Measurements from ENCODE around the gene DDX20. TPM values are rescaled to one million over a fixed set of nuclear protein-coding genes. Genes with fewer than 3 reads are reported as not detected.

The DDX20 gene
- total RNA-seq, 1 experiment from 2014 or later: 22.4 TPM

DNA sequence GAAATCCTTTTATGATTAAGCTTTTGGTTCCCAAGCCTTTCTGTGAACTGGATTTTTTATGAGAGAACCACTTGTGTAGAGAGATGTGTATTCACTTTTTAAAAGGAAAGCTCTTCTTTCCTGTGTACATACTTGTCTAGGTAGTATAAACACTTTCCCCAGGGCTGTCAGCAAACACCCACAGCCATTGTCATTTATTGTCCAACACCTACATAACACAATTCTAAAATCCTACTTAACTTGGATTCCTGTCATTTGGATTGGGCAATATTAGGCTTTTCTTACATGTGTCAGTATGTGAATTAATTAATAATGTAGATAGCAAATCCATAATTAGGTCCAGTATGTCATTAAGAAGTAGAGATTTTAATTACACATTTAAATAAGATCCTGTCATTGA is 12.3 kb downstream of the DDX20 start:
- Histone ChIP-seq H3K27me3 (no peaks in the 10 kb centered on the region), H3K4me3 (no peak overlapping the region), H3K36me3 (peaks cover 64% of the 10 kb centered on the region), H3K9me3 (no peaks in the 10 kb centered on the region)
- DNase-seq: no peak

- Histone ChIP-seq H3K27me3 (no peaks in the 10 kb centered on the region), H3K4me3 (no peak overlapping the region), H3K9me3 (no peaks in the 10 kb centered on the region), H3K36me3 (peaks cover 60% of the 10 kb centered on the region)
- DNase-seq: no peak
Observed at GRCh38 chr1:111768625-111769024, 12.9 kb downstream of the DDX20 start.

DNA sequence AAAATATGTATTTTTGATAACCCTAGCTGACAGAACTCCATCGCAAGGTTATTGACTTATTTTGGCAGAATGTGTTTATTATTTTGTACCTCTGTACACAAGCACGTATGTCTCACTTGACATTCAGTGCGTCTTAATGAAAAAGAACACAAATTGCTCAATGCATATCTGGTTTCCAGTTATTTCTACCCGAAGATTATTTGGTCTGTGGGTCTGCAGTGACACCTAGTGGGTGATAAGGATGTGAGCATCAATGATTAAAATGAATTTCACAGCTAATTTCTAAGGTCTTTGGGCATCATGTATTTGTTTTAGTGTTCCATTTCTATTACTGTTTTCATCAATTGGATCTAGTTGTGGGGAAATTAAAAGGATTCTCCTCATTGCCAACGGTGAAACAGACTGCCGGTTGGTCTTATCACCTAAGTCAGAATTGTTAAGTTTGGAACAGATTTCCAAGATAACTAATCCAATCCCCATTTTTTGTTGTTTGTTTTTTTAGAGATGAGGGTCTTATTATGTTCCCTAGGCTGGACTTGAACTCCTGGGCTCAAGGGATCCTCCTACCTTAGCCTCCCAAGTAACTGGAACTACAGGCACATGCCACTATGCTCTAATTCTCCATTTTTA is 13.9 kb downstream of the DDX20 start:
- Histone ChIP-seq H3K36me3 (peaks cover 49% of the 10 kb centered on the region), H3K9me3 (no peaks in the 10 kb centered on the region), H3K27me3 (no peaks in the 10 kb centered on the region), H3K4me3 (no peak overlapping the region)
- DNase-seq: peak; percentile 13

DNA sequence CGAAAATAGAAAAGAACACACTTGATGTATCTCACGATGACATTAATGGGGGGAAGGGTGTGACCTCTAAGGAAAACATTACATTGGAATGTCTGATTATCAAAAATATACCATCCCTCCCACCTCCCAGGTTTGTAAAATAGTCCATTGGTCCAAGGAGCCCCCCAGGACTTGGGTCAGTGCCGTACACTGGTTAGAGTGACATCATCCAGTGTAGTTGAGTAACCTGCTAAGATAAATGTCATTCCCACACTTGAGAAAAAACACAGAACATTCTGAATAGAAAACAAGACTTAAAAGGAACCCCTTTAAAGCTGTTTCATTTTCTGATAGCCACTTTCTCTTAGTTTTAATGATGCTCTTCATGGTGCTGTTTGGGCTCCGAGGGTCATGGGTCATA is 15.2 kb downstream of the DDX20 start:
- no peak for DNase-seq
- H3K36me3 ChIP-seq: peaks cover 37% of the 10 kb centered on the region
- no peaks in the 10 kb centered on the region for H3K27me3 ChIP-seq
- no peaks in the 10 kb centered on the region for H3K9me3 ChIP-seq
- H3K4me3 ChIP-seq: no peak overlapping the region

DNA sequence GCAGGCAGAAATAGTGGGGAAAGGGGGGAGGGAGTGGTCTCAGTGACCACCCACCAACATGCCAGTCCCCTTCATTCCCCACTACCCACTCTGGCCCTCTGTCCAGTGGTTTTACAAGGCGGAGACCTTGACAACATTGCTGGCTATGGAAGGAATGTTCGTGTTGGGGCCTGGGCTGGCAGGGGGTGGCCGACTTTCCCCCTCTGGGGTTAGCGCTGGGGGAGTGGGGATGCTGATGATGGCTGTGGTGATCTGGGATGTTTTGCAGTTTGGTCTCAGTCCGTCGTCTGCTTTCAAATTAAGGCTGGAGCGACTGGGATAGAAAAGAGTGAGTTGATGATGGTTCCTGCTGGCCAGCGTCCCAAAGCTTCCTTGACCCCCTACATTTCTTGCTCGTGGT is 20.3 kb downstream of the DDX20 start:
- no peak overlapping the region for H3K4me3 ChIP-seq
- no peak for DNase-seq
- H3K27me3 ChIP-seq: no peaks in the 10 kb centered on the region
- no peaks in the 10 kb centered on the region for H3K36me3 ChIP-seq
- H3K9me3 ChIP-seq: no peaks in the 10 kb centered on the region

- H3K36me3 ChIP-seq: no peaks in the 10 kb centered on the region
- DNase-seq: no peak
- H3K27me3 ChIP-seq: no peaks in the 10 kb centered on the region
- H3K9me3 ChIP-seq: no peaks in the 10 kb centered on the region
- no peak overlapping the region for H3K4me3 ChIP-seq
Observed at GRCh38 chr1:111776391-111776790, 20.7 kb downstream of the DDX20 start.

GRCh38 chr1:111776861-111777260 is 21.2 kb downstream of the DDX20 start:
- no peaks in the 10 kb centered on the region for H3K27me3 ChIP-seq
- DNase-seq: no peak
- no peak overlapping the region for H3K4me3 ChIP-seq
- H3K9me3 ChIP-seq: no peaks in the 10 kb centered on the region
- no peaks in the 10 kb centered on the region for H3K36me3 ChIP-seq

DNA sequence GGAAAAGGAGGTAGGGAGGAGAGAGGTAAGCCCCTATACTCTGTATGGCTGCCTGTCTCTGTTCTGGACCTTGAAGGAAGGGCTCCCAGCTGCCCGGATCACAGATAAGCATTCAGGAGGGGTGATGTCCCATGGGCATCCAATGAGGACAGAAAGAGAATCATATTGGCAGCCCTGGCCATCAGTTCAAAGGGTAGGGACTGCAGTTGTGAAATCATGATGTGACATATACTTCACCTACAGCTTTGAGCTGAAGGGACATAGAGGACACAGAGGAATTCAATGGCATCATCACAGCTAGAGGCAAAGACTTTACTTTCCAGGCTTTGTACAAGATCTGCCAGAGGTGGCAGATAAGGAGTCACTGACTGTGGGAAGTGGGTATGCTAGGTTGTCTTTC is 21.6 kb downstream of the DDX20 start:
- no peaks in the 10 kb centered on the region for H3K36me3 ChIP-seq
- DNase-seq: no peak
- H3K4me3 ChIP-seq: no peak overlapping the region
- no peaks in the 10 kb centered on the region for H3K27me3 ChIP-seq
- no peaks in the 10 kb centered on the region for H3K9me3 ChIP-seq

GRCh38 chr1:111778066-111778465 is 22.4 kb downstream of the DDX20 start:
- DNase-seq: no peak
- no peaks in the 10 kb centered on the region for H3K9me3 ChIP-seq
- H3K36me3 ChIP-seq: no peaks in the 10 kb centered on the region
- no peaks in the 10 kb centered on the region for H3K27me3 ChIP-seq
- no peak overlapping the region for H3K4me3 ChIP-seq

DNA sequence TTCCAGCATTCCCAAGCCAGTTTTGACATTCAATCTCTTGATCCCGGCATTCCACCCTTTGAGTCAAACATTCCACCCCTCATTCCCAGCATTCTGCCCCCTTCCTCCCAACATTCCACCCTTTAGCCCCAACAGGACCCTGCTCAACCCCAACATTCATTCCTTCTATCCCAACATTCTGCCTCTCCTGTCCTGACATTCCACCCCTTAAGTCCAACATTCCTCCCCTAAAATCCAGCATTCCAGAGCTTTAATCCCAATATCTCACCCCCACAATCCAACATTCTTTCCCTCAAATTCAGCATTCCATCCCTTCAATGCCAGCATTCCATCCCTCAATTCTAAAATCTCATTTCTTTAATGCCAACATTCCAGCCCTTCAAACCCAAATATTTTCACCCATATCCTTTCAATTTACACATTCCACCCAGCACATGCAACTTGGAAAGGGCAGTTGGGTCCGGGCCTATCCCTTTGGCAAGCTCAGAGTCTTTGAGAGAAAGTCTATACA is 22.9 kb downstream of the DDX20 start:
- Histone ChIP-seq H3K27me3 (no peaks in the 10 kb centered on the region), H3K4me3 (no peak overlapping the region), H3K9me3 (no peaks in the 10 kb centered on the region), H3K36me3 (no peaks in the 10 kb centered on the region)
- peak; percentile 58 for DNase-seq

- H3K36me3 ChIP-seq: no peaks in the 10 kb centered on the region
- no peaks in the 10 kb centered on the region for H3K9me3 ChIP-seq
- H3K4me3 ChIP-seq: no peak overlapping the region
- no peaks in the 10 kb centered on the region for H3K27me3 ChIP-seq
- no peak for DNase-seq
Observed at GRCh38 chr1:111779546-111779945, 23.8 kb downstream of the DDX20 start.

- no peaks in the 10 kb centered on the region for H3K36me3 ChIP-seq
- no peak for DNase-seq
- H3K4me3 ChIP-seq: no peak overlapping the region
- H3K27me3 ChIP-seq: peaks cover 6% of the 10 kb centered on the region; the same call in 1 of the 2 replicates
- no peaks in the 10 kb centered on the region for H3K9me3 ChIP-seq
Observed at GRCh38 chr1:111784273-111784901, 28.7 kb downstream of the DDX20 start.

- Histone ChIP-seq H3K9me3 (no peaks in the 10 kb centered on the region), H3K27me3 (peaks cover 21% of the 10 kb centered on the region), H3K36me3 (no peaks in the 10 kb centered on the region), H3K4me3 (no peak overlapping the region)
- no peak for DNase-seq
Observed at GRCh38 chr1:111786669-111787207, 31.0 kb downstream of the DDX20 start.

GRCh38 chr1:111789142-111789541 is 33.4 kb downstream of the DDX20 start:
- H3K4me3 ChIP-seq: no peak overlapping the region
- no peaks in the 10 kb centered on the region for H3K9me3 ChIP-seq
- H3K36me3 ChIP-seq: no peaks in the 10 kb centered on the region
- DNase-seq: no peak
- peaks cover 28% of the 10 kb centered on the region for H3K27me3 ChIP-seq

DNA sequence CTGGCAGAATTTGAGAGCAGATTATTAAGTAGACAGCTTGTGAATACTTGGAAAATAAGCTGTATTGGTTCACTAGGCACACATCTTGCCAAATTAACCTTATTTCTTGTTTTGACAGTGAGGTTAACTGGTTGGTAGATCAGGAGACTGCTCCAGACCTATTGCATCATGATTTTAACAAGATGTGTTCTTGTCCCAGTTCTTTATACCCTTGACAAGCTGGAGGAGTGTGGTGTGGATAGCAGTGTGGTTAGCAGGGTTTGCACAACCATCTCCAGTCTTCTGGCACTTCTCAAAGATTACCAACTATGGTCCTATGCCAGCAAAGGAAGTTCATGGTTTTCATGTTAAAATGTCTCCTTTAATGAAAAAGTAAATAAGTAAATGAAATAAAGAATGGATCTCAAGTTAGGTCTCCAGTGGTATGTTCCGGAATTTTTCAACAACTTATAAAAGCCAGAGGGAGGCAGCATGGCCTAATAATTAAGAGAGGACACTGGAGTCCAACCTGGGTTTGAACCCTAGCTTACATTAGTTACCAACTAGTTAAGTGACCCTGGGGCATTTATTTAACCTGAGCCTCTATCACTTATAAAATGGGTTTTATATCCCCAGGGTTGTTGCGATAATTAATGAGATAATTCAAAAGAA is 34.1 kb downstream of the DDX20 start:
- Histone ChIP-seq H3K27me3 (peaks cover 30% of the 10 kb centered on the region), H3K9me3 (no peaks in the 10 kb centered on the region), H3K4me3 (no peak overlapping the region), H3K36me3 (no peaks in the 10 kb centered on the region)
- no peak for DNase-seq

GRCh38 chr1:111791776-111792175 is 36.1 kb downstream of the DDX20 start:
- no peak for DNase-seq
- Histone ChIP-seq H3K36me3 (no peaks in the 10 kb centered on the region), H3K9me3 (no peaks in the 10 kb centered on the region), H3K4me3 (no peak overlapping the region), H3K27me3 (peaks cover 34% of the 10 kb centered on the region)

- no peaks in the 10 kb centered on the region for H3K36me3 ChIP-seq
- no peaks in the 10 kb centered on the region for H3K9me3 ChIP-seq
- DNase-seq: no peak
- H3K27me3 ChIP-seq: peaks cover 34% of the 10 kb centered on the region
- no peak overlapping the region for H3K4me3 ChIP-seq
Observed at GRCh38 chr1:111792249-111792648, 36.5 kb downstream of the DDX20 start.
